GM19328 (cell line): ENCODE data around the gene RHEBL1.
A peak's percentile ranks its signal among the peaks of the same experiment; 100 is the strongest.
"Not testable (repeated sequence)": the region's sequence is repeated elsewhere in the genome, so short reads cannot be mapped to it uniquely, and the experiment has no call there.

Experiments
- ATAC-seq: cut with Tn5 transposase; IDR thresholded peaks from one replicate; pipeline ENCODE4 v1.9.1; 2021; ENCODE audit warnings: mild to moderate bottlenecking, moderate library complexity; ENCODE audit not compliant: unreplicated experiment

The RHEBL1 gene

DNA sequence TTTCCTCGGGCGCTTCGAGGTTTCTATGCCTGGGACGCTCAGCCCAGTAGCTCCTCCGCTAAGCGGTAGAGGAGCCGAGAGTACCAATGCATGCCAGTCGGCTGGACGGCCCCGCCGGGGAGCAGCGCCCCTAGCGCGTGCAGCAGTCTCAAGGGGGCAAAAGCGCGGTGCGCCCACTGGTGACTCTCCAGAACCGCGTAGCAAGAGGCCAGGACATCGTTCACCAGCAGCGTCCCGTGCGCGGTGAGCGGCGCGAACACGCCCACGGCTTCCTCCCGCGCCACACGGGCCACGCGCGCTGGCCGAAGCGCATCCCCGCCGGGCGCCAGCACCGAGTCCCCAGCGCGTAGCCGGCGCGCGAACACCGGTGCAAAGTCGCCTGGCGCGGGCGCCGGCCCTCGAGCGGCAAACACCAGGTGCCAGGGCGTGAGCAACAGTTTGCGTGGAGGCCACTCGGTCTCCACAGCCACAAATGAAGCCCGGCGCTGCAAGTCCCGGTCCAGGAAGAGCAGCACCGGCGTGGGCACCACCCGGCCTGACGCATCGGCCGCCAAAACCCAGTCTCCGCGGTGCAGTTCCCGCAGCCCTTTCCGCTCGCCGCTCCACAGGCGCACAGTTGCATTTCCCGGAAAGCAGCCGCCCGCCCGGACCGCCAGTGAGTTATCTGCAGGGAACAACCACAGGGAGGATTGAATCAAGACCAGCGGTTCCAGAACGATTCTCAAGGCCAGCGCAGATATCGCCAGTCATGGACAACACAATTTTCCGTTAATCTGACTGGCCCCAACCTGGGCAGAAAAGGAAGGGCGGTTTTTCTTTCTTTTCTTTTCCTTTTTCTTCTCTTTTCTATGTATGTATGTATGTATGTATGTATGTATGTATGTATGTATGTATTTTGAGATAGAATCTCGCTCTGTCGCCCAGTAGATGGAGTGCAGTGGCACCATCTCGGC, 20.3 kb upstream of the RHEBL1 start:
- no peak for ATAC-seq

DNA sequence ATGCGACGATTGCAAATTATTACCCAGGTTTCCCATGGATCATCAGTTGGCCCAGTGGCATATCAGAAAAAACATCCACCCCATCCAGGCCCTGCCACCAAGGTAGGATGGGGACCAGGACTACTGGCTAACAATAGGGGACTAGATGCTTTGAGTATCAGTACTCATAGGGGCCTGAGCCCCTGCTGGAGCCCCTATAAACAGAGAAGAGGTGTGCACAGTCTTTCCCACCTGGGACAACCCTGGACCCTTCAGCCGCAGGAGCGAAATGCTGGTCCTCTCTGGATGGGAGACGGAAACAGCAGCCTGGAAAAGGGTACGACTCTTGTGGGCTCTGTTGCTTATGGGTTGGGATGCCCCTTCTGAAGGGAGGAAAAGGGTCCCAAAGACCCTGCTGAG, 19.2 kb upstream of the RHEBL1 start:
- ATAC-seq = no peak

DNA sequence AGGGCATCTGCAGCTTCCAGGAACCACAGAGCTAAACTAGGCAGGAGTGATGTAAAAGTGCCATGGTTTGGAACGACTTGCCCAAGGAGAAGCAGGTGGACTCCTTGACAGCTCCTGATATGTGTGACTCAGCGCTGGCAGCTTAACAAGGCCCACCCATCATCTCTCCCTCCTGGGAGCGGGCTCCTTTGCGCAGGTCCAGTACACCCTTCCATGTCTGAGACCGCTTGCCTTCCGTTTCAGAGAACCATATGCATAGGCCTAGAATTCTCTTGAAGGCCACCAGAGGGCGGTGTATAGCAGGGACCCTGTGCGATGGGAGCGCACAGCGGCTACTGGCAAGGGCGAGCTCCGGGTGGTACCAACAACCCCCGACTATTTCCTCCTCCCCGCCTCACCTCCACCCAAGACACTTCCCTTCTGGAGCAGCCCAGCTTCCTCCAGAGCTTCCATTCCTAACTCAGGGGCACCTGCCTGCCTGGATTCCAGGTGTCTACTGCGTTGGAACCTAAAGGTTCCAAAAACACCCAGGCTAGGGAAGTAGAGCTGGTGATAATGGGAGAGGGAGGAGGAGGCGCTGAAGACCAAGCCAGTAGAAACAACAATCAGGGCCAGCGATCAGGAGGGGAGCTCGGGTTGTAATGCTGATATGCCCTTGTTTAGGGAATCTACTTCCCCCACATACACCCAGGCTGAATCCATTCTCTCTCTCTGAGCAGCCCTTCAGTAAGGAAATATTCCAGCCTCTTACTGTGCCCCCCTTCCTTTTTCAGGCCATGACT, 18.6 kb upstream of the RHEBL1 start:
- ATAC-seq = peak; percentile 81

DNA sequence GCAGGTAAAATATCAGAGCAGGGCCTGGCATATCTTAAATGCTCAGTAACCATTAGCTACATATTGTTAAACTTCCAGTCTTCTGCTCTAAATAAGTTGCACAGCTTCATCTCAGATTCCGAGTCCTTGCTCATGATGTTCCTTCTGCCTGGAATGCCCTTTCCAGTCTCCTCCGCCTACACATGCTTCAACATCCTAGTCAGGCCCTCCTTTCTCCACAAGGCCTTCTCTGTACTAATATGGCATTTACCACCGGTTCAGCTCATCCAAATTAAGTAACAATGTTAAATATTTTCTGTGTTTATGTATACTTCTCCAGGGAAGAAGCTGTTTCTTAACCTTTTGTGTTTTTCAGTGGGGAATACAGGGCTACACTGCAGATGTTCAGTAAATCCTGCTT, 16.3 kb upstream of the RHEBL1 start:
- no peak for ATAC-seq

DNA sequence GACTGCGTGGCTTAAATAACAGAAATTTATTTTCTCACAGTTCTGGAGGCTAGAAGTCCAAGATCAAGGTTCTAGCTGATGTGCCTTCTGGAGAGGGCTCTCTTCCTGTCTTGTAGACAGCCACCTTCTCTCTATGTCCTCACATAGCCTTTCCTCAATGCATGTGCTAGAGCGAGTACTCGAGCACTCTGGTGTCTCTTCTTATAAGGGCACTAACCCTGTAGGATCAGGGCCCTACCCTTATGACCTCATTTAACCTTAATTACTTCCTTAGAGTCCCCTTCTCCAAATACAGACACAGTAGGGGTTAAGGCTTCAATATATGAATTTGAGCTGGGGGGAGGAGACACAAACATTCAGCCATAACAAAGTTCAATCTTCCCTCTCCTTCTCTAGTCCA, 14.7 kb upstream of the RHEBL1 start:
- ATAC-seq = no peak

DNA sequence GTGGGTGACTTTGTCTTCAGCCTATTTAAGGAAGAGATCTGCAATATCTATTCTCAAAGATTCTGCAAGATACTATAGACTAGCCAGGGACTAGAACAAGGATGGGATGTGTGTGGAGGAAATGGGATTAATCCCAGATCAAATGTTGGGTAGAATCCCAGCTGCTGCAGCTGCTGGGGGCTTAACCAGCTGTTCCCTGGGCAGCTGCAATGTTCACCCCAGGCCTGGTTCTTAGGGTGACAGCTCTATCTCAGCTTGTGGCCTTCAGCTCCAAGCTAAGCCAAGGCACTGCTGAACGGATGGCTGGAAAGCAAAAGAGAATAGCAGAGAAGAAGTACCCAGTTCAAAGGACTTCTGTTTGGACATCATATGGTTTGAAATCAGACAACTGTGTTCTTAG, 10.0 kb upstream of the RHEBL1 start:
- no peak for ATAC-seq

DNA sequence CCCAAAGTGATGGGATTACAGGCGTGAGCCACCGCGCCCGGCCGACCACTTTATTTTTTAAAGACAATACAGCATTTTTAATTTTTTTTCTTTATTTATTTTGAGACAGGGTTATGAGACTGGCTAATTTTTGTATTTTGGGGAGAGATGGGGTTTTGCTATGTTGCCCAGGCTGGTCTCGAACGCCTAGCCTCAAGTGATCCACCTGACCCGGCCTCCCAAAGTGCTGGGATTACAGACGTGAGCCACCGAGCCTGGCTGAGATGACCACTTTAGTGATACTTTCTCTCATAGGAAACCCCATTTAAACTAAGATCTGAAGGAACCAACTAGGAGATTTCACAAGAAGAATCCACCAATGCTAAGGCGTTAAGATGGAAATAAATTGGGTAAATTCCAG, 1.2 kb upstream of the RHEBL1 start:
- ATAC-seq = no peak

DNA sequence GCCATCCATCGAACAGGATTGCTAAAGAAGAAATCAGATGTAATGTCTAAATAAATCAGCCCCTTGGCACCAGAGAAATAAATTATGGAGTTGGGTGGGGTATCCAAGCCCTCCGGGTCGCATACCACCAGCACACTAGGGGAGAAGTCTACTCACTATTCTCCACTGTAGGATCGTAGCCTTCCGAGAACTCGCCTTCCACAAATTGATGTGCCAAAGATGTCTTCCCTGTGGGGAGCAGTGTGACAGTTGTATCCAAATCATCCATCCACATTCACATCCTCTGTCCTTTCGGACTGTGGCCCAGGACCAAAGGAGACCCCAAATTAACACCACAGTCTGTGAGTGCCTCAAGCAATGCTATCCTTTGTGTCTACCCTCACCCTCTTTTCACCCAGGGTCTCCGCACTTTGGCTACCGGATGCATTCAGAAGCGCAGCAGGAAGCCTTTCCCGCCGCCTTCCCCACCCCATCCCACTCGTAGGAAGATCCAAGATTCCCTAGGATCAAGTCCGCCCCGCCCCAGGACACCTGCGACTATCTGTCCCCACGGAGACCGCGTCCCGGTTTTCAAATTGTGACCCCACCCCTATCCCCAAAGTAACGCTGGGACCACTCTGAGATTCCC, 786 bp downstream of the RHEBL1 start:
- ATAC-seq = no peak

DNA sequence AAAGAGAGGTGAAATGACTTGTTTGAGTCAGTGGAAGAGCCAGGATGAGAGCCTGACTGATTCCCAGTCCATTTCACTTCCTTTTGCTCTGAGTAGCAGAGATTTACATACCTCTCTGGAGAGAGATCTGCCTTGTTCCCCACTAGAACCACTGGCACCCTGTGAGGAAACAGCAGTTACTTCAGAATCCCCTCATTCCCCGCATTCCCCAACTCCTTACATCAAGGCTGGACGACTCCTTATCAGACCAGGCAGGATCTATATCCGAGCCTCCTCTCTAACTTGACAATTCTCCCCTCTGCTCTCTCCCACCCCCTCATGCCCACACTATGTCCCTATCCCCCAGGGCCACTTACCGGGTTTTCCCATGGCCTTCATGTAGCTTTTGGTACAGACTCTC, 3.7 kb downstream of the RHEBL1 start:
- ATAC-seq = no peak

DNA sequence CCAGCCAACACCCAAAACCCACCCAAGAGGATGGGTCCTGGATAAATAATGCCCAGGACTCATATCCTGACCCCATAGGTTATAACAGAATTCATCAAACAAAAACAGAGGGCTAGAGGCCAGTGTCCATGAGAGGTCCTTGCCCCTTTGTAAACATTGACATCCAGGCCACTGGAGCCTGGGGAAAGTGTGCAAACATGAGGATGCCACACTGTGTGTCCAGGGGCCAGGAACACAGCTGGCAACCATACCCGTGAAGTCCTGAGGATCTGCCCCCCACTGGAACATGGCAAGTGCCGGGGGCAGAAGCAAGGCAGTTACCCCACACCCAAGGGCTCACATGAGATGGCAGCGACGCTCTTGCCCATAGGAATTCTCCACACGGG, 5.0 kb downstream of the RHEBL1 start:
- no peak for ATAC-seq

DNA sequence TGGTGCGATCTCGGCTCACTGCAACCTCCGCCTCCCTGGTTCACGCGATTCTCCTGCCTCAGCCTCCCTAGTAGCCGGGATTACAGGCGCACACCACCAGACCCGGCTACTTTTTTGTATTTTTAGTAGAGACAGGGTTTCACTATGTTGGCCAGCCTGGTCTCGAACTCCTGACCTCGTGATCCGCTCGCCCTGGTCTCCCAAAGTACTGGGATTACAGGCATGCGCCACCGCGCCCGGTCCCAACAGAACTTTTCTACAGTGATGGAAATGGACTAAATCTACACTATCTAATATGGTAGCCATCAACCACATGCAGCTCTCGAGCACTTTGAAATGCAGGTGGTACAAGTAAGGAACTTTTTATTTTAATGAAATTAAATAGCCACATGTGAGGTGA, 7.9 kb downstream of the RHEBL1 start:
- ATAC-seq = not testable (repeated sequence)

DNA sequence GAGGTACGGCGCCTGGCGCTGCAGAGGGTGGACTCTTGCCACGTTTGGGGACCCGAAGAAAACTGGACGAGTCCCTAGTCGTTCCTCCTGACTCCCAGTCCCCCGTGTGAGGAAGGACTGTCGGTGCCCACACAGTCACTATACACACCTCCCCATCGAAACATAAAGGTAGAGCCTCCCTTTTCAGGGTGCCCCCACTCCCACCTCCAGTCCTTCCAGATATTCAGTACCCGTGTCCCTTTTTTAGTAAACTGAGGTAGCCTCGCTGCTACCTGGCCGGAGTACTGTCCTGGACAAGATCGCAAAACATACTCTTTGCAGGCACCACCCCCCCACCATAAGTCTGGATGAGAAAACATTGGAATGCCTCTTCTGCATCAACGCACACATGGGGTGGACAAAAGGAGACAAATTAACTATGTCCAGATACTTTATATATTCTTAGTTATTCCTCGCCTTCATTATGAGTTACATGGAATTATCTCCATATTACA, 8.6 kb downstream of the RHEBL1 start:
- ATAC-seq = no peak

DNA sequence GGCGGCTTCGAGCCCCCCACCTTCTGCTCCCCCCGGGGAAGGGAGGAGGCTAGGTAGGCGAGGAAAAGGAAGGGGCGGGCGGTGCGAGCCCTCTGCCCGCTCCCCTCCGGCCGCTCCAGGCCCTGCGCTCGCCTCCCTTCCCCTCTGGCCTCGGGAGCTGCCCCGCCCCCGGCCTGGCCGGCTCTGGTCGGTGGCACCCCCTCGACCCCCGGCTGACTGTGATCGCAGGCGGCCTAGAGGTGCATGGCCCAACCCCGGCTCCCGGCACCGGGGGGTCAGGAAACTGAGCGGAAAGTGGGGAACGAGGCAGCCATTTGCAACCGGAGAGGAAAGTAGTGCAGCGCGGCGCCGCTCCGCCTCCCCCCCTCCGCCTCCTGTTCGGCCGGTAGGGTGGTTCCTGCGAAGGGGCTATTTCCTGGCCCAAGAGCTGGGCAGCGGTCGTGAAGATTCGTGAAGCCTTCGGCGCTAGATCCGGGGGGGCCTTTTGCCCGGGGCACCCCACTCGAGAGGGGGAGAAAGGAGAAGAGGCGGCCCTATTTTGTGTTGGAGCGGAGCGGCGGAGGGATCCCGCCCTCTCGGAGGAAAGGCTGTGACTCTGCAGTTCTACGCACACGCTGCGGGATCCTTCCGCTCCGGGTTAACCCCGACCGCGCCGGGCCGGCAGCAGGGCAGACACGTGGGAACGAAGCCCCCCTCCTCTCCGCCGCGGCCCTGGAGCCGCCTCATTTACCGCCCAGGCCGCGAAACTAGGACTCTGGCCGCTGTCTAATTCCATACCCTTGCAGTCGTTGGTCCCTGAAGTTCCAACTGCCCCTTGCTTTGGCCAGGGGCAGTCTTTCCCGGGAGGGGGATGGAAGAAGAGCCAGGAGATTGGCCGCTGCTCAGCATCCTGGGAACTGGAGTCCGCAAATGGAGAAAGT, 9.3 kb downstream of the RHEBL1 start, which contains the start of gene KMT2D:
Gene KMT2D (minus strand): TSS at position 558 of the 920 bp plus-strand sequence. CDS start 5,470 bp downstream, outside the sequence.
- no peak for ATAC-seq

DNA sequence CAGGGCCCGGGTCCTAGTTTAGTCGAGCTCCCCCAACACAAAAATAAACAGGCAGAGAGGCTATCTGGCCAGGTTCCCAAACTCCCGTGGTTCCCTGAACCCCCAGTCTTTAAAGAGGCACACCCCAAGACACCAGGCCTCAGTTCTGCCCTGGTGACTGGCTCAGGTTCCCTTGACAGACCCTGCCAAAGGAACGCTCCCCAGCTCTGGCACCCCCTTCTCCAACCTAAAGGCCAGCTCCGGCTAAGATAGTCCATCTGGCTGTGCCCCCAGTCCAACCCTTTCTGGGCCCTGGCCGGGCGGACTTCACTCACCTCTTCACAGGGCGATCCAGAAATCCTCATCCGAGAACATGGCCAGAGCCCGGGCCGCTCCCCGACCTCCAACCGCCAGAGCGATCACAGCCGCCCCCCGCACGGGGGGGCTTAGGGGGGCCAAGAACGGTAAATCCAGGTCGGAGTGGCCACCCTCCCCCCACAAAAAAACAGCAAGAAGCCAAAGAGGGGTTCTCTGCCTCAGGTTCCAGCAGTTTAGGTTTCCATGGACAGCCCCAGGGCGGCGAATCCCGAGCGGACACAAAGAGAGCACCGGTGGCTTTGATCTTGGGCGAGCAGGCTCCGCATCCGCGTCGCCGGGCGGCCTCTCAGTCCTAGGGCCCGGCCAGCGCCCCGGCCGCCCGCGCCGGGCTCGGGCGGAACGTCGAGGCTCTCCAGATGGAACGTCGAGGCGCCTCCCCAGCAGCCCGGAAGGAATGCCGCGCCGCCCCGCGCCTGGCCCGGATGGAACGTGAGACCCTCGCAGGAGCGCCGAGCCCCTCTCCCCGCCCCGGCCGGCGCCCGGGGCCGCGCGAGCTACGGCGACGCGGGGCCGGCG, 10.2 kb downstream of the RHEBL1 start:
- no peak for ATAC-seq

DNA sequence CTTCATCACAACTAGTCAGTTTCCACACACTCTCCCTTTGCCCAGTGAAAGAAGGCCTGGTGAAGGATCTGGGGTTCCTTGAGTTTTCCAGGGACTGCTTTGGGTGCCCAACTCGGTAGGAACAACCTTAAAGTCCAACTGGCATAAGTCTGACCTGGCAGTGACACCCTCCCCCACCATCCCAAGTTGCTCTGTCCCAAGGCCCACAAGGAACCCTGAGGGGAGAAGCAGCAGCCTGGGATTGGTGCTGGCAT, 10.8 kb downstream of the RHEBL1 start:
- ATAC-seq = no peak

DNA sequence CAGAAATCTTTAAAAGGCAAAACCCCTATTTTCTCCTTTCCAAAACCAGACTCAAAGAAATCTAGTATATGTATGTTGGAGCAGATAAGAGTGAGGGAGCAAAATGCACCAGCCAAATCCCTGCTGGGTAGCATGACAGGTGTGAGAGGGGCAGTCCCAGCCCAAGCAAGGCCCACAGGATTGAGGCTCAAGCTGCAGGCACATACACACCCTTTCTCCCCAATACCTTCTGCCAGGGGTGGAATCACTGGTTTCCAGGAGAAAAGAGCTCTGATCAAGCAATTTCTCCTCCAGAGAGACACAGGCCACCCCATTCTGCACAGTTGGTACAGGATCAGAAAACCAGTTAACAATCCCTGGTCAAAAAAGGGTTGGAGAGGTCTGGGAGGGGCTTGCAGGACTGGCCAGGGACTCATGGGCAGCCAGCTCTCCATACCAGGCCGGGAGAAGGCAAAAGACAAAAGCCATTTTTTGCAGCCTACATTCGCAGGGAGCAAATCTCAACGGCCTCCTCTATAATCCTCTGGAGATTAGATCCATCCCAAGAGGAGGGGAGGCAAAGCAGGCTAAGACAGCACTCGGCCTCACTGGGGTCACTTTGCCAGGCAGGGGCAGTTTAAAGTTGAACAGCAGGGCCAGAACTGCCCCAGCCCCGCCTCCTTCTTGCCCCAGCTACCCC, 11.3 kb downstream of the RHEBL1 start:
- ATAC-seq = no peak

DNA sequence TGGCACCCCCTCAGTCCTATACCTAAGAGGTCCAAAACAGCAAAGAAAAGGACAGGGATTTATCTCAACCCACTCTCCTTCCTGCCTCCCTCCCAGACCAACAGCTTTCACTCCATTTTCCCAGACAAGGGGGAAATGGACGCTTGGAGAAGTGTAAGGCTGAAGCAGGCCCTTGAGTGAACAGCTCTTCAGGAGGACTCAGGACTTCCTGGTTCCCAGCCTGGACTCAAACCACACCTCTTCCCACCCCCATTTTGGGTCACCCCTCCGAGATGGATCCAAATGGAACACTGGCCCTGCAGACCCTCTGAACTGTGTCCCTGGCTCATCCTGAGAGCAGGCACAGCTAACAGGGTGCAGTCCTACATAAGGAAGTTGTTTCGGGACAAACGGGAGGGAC, 11.9 kb downstream of the RHEBL1 start:
- ATAC-seq = no peak

DNA sequence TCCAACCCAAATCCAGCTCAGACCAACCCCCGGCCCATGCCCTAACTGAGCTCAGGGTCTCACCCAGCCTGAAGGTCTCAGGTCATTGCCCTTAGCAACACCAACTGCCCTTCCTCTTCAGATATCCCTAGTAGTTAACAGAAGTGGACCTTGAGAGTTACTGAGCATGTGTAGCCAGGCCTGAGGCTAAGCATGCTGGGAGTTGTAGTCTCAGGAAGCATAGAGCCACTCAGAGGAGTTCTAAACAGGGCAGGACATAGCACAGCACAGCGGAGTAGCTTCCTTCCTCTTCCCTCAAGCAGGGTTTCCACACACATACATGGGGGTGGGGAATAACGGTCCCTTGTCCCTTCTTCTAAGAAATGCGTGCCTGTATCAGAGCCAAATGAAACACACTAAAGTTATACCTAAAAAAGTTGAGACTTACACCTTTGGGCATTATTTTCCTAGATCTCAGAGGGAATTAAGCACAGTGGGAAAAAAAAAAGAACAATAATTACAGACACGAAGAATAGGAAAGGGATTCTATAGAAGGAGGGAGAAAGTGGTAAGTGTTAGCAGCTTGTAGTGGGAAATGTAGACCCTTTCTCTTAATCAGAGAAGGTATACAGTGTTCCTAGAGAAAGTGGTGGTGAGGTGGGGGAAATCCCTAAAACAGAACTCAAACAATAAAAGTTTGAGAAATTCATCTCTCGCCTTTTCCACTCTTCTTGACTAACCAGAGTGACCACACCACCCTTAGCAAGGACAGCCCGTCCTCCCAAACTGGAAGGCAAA, 13.6 kb downstream of the RHEBL1 start:
- peak; percentile 72 for ATAC-seq
